Measurements from ENCODE around the gene KDSR. TPM values are rescaled to one million over a fixed set of nuclear protein-coding genes. Genes with fewer than 3 reads are reported as not detected.

Gene KDSR, protein sequence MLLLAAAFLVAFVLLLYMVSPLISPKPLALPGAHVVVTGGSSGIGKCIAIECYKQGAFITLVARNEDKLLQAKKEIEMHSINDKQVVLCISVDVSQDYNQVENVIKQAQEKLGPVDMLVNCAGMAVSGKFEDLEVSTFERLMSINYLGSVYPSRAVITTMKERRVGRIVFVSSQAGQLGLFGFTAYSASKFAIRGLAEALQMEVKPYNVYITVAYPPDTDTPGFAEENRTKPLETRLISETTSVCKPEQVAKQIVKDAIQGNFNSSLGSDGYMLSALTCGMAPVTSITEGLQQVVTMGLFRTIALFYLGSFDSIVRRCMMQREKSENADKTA
- total RNA-seq (100 to 1,000 TPM in 1 of 5 donors, 10 to 100 TPM in 2, 1 to 10 TPM in 2; 6.4 to 199 (median 23.3) TPM), polyA plus RNA-seq (10 to 100 TPM in 1 of 3 donors, 1 to 10 TPM in 2; 8.2 to 13.3 (median 9.9) TPM)
- long read RNA-seq, donor 1, full-length matches to known transcripts, result 4 of 4 reads
- long read RNA-seq, donor 1, partial matches to known transcripts, result 0 of 4 reads
- long read RNA-seq, donor 1, other reads (novel, unspliced or antisense), result 0 of 4 reads
- long read RNA-seq, donor 2, full-length matches to known transcripts, result 4 of 4 reads
- long read RNA-seq, donor 2, partial matches to known transcripts, result 0 of 4 reads
- long read RNA-seq, donor 2, other reads (novel, unspliced or antisense), result 0 of 4 reads
- long read RNA-seq, donor 3, full-length matches to known transcripts, result 2 of 2 reads
- long read RNA-seq, donor 3, partial matches to known transcripts, result 0 of 2 reads
- long read RNA-seq, donor 3, other reads (novel, unspliced or antisense), result 0 of 2 reads
- long read RNA-seq, donor 4, full-length matches to known transcripts, result 1 of 1 reads
- long read RNA-seq, donor 4, partial matches to known transcripts, result 0 of 1 reads
- long read RNA-seq, donor 4, other reads (novel, unspliced or antisense), result 0 of 1 reads
- long read RNA-seq, donor 5, full-length matches to known transcripts, result 6 of 6 reads
- long read RNA-seq, donor 5, partial matches to known transcripts, result 0 of 6 reads
- long read RNA-seq, donor 5, other reads (novel, unspliced or antisense), result 0 of 6 reads
- long read RNA-seq, donor 6, full-length matches to known transcripts, result 17 of 17 reads
- long read RNA-seq, donor 6, partial matches to known transcripts, result 0 of 17 reads
- long read RNA-seq, donor 6, other reads (novel, unspliced or antisense), result 0 of 17 reads
- long read RNA-seq, donor 7, full-length matches to known transcripts, result 7 of 14 reads
- long read RNA-seq, donor 7, partial matches to known transcripts, result 0 of 14 reads
- long read RNA-seq, donor 7, other reads (novel, unspliced or antisense), result 7 of 14 reads
- long read RNA-seq, donor 8, partial matches to known transcripts, result 0 of 2 reads
- long read RNA-seq, donor 8, other reads (novel, unspliced or antisense), result 0 of 2 reads
- long read RNA-seq, donor 9, full-length matches to known transcripts, result 5 of 5 reads
- long read RNA-seq, donor 9, partial matches to known transcripts, result 0 of 5 reads
- long read RNA-seq, donor 9, other reads (novel, unspliced or antisense), result 0 of 5 reads
- long read RNA-seq, donor 10, result 0 reads

GRCh38 chr18:63367053-63367953, at the start of gene KDSR:
Gene KDSR, minus strand, starts transcription at chr18:63367206. Its CDS starts 88 bp downstream, at chr18:63367118.
- intact Hi-C loops (cut with DNase I; ENCODE audit: low total_unique reads), result no loop called here
- TF ChIP-seq POLR2A (IDR thresholded peaks at IDR 0.05) (peak in 2 of 4 donors; percentile 45 to 65), POLR2AphosphoS5 (IDR thresholded peaks at IDR 0.05) (peak; percentile 53 to 77 (median 76)), EP300 (IDR thresholded peaks at IDR 0.05) (no peak)
- whole genome bisulfite sequencing, 5 donors, result 0 to 1% (median 0%) methylated on average over 15 to 90 of the region's 90 CpGs

GRCh38 chr18:63412953-63413352, 45.9 kb upstream of the KDSR start:
- no peak overlapping the region for H3K4me3 ChIP-seq
- peaks cover 17 to 80% (median 79%) of the 10 kb centered on the region in 4 donors for H3K36me3 ChIP-seq
- 57 to 90% (median 72%) methylated on average over 3 to 4 of the region's 4 CpGs for WGBS, 5 donors
- H3K4me1 ChIP-seq, result peaks cover 0 to 40% (median 15%) of the 10 kb centered on the region in 4 donors
- H3K27me3 ChIP-seq, result no peaks in the 10 kb centered on the region
- no peaks in the 10 kb centered on the region for H3K9me3 ChIP-seq
- DNase-seq, result no peak
- H3K27ac ChIP-seq, result no peak overlapping the region
- TF ChIP-seq EP300 (IDR thresholded peaks at IDR 0.05) (no peak), POLR2AphosphoS5 (IDR thresholded peaks at IDR 0.05) (no peak), CTCF (IDR thresholded peaks at IDR 0.05) (no peak), POLR2A (IDR thresholded peaks at IDR 0.05) (no peak)
- intact Hi-C loops (cut with DNase I; ENCODE audit: low total_unique reads), result no loop called here

More at GRCh38 chr18:63367053-63367953, at the start of gene KDSR:
- Histone ChIP-seq H3K36me3 (peaks cover 0 to 7% (median 6%) of the 10 kb centered on the region in 4 donors), H3K27ac (peak within 1 kb of the TSS; percentile 92 to 98 (median 96)), H3K27me3 (no peaks in the 10 kb centered on the region), H3K4me1 (peaks cover 5 to 36% (median 26%) of the 10 kb centered on the region in 4 donors), H3K4me3 (peak within 1 kb of the TSS; percentile 89 to 97 (median 94)), H3K9me3 (no peaks in the 10 kb centered on the region)
- peak; percentile 94 to 99 for DNase-seq

- WGBS, 5 donors, result 80 to 91% (median 89%) methylated on average over 4 of the region's 4 CpGs
- intact Hi-C loops (cut with DNase I; ENCODE audit: low total_unique reads), result no loop called here
- Histone ChIP-seq H3K9me3 (no peaks in the 10 kb centered on the region), H3K36me3 (peaks cover 21 to 82% (median 78%) of the 10 kb centered on the region in 4 donors), H3K4me1 (peaks cover 0 to 30% (median 13%) of the 10 kb centered on the region in 4 donors), H3K27me3 (no peaks in the 10 kb centered on the region), H3K4me3 (no peak overlapping the region), H3K27ac (no peak overlapping the region)
- TF ChIP-seq EP300 (IDR thresholded peaks at IDR 0.05), result no peak
- TF ChIP-seq CTCF (IDR thresholded peaks at IDR 0.05), result no peak
- no peak for TF ChIP-seq POLR2A (IDR thresholded peaks at IDR 0.05)
- TF ChIP-seq POLR2AphosphoS5 (IDR thresholded peaks at IDR 0.05), result no peak
- DNase-seq, result peak in 1 of 2 donors; percentile 6
Observed at GRCh38 chr18:63410792-63411191, 43.8 kb upstream of the KDSR start.

Data from stomach (tissue), 19 donors.